ENCODE data around the gene MAP6. TPM values are rescaled to one million over a fixed set of nuclear protein-coding genes. Genes with fewer than 3 reads are reported as not detected.
A peak's percentile ranks its signal among the peaks of the same experiment; 100 is the strongest.

Gene MAP6
- total and polyA plus RNA-seq, 2 of the 13 experiments (the other 11 are each of a cell fraction or from before 2014, with no cell fraction given) = 0.04 TPM; not detected in 1

- Histone ChIP-seq H2AFZ (ENCODE audit: low read length) (no peak overlapping the region), H3K4me1 (ENCODE audit: insufficient read depth, low read length) (peaks cover 66% of the 10 kb centered on the region), H4K20me1 (ENCODE audit: insufficient read depth, low read length) (no peaks in the 10 kb centered on the region), H3K4me3 (replicated peaks in 1 of 3; ENCODE audit: insufficient read depth in 1 of 3, low read depth in 2 of 3, low read length in 3 of 3) (no peak overlapping the region), H3K4me2 (ENCODE audit: low read depth, low read length) (peak overlapping the region; percentile 14; the same call in 1 of the 2 replicates), H3K27ac (ENCODE audit: extremely low read length, insufficient read depth, low read length) (no peak overlapping the region), H3K79me2 (ENCODE audit: insufficient read depth, low read length) (peaks cover 9% of the 10 kb centered on the region), H3K36me3 (replicated peaks in 1 of 2; ENCODE audit: control insufficient read depth in 1 of 2, insufficient read depth in 2 of 2, low read length in 2 of 2) (no peaks in the 10 kb centered on the region), H3K27me3 (ENCODE audit: control insufficient read depth in 1 of 2, insufficient read depth in 2 of 2, low read length in 2 of 2) (no peaks in the 10 kb centered on the region), H3K9ac (ENCODE audit: insufficient read depth, low read depth, low read length) (no peak overlapping the region), H3K9me3 (ENCODE audit: low read length) (no peaks in the 10 kb centered on the region)
- WGBS (ENCODE audit: low lambda C conversion rate) = 37% methylated on average over 3 of the region's 3 CpGs
- CTCF ChIA-PET (ENCODE audit: low intra/inter-chr PET ratio, low total read pairs) = no interaction called here
- POLR2A ChIA-PET = no interaction called here
- no peak for DNase-seq (ENCODE audit: low spot score)
- no peak for ATAC-seq
- BruUV-seq (replicated peaks) = no TSS peak
- intact Hi-C loops (cut with micrococcal nuclease; ENCODE audit: unreplicated experiment) = no loop called here
- no peak for FAIRE-seq
- in situ Hi-C loops (cut with HindIII; ENCODE audit: extremely low pct_ligation_motif_present, low pct_unique_long_range_greater_than_20kb) = loop anchor here (5.0 kb wide), 2 partner anchors 51 to 151 kb away; partner anchors contain the start of gene DGAT2
- no peak for TF ChIP-seq ZFX (CRISPR knock-in tag; IDR thresholded peaks at IDR 0.05; ENCODE audit: low read depth)
Observed at GRCh38 chr11:75716659-75717058, 47.8 kb upstream of the MAP6 start.

- intact Hi-C loops (cut with micrococcal nuclease; ENCODE audit: unreplicated experiment) (no loop called here), in situ Hi-C loops (cut with HindIII; ENCODE audit: extremely low pct_ligation_motif_present, low pct_unique_long_range_greater_than_20kb) (loop anchor here (5.0 kb wide), 2 partner anchors 52 to 152 kb away; partner anchors contain the start of gene DGAT2)
- Histone ChIP-seq H3K27me3 (ENCODE audit: control insufficient read depth in 1 of 2, insufficient read depth in 2 of 2, low read length in 2 of 2) (no peaks in the 10 kb centered on the region), H3K9me3 (ENCODE audit: low read length) (no peaks in the 10 kb centered on the region), H3K9ac (ENCODE audit: insufficient read depth, low read depth, low read length) (no peak overlapping the region), H4K20me1 (ENCODE audit: insufficient read depth, low read length) (no peaks in the 10 kb centered on the region), H3K79me2 (ENCODE audit: insufficient read depth, low read length) (peaks cover 4% of the 10 kb centered on the region), H3K4me1 (ENCODE audit: insufficient read depth, low read length) (peaks cover 56% of the 10 kb centered on the region), H3K36me3 (replicated peaks in 1 of 2; ENCODE audit: control insufficient read depth in 1 of 2, insufficient read depth in 2 of 2, low read length in 2 of 2) (no peaks in the 10 kb centered on the region), H2AFZ (ENCODE audit: low read length) (no peak overlapping the region), H3K4me2 (ENCODE audit: low read depth, low read length) (no peak overlapping the region), H3K27ac (ENCODE audit: extremely low read length, insufficient read depth, low read length) (no peak overlapping the region), H3K4me3 (replicated peaks in 1 of 3; ENCODE audit: insufficient read depth in 1 of 3, low read depth in 2 of 3, low read length in 3 of 3) (no peak overlapping the region)
- FAIRE-seq = no peak
- CTCF ChIA-PET (ENCODE audit: low intra/inter-chr PET ratio, low total read pairs) = no interaction called here
- WGBS (ENCODE audit: low lambda C conversion rate) = 42% methylated on average over 2 of the region's 2 CpGs
- DNase-seq (ENCODE audit: low spot score) = no peak
- POLR2A ChIA-PET = no interaction called here
- BruUV-seq (replicated peaks) = no TSS peak
- ATAC-seq = no peak
- TF ChIP-seq, protein P1, sequence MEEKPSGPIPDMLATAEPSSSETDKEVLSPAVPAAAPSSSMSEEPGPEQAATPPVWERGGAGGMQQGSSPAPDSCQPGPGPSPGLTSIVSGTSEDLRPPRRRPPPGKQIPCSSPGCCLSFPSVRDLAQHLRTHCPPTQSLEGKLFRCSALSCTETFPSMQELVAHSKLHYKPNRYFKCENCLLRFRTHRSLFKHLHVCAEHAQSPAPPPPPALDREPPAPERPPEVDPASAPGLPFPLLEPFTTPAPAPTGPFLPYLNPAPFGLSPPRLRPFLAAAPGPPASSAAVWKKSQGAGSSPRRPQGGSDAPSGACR (CRISPR knock-in tag; IDR thresholded peaks at IDR 0.05) = no peak
- TF ChIP-seq KDM5A (IDR thresholded peaks at IDR 0.05; ENCODE audit: borderline replicate concordance, low read length) = no peak
- TF ChIP-seq ZNF501 (CRISPR knock-in tag; IDR thresholded peaks at IDR 0.05) = no peak
- TF ChIP-seq KAT2B (IDR thresholded peaks at IDR 0.05; ENCODE audit: borderline replicate concordance, low read depth, low read length) = no peak
- no peak for TF ChIP-seq ZNF382 (CRISPR knock-in tag; IDR thresholded peaks at IDR 0.05; ENCODE audit: borderline replicate concordance)
- no peak for TF ChIP-seq SMARCE1 (IDR thresholded peaks at IDR 0.05; ENCODE audit: borderline replicate concordance)
- no peak for TF ChIP-seq FOXJ3 (CRISPR knock-in tag; IDR thresholded peaks at IDR 0.05; ENCODE audit: borderline replicate concordance)
- TF ChIP-seq SCMH1 (CRISPR knock-in tag; IDR thresholded peaks at IDR 0.05; ENCODE audit: borderline replicate concordance) = no peak
- TF ChIP-seq NRL (CRISPR knock-in tag; IDR thresholded peaks at IDR 0.05; ENCODE audit: borderline replicate concordance) = no peak
- TF ChIP-seq ZNF672 (CRISPR knock-in tag; IDR thresholded peaks at IDR 0.05) = no peak
- no peak for TF ChIP-seq SPEN (CRISPR knock-in tag; IDR thresholded peaks at IDR 0.05; ENCODE audit: low read depth)
- TF ChIP-seq, protein P2, sequence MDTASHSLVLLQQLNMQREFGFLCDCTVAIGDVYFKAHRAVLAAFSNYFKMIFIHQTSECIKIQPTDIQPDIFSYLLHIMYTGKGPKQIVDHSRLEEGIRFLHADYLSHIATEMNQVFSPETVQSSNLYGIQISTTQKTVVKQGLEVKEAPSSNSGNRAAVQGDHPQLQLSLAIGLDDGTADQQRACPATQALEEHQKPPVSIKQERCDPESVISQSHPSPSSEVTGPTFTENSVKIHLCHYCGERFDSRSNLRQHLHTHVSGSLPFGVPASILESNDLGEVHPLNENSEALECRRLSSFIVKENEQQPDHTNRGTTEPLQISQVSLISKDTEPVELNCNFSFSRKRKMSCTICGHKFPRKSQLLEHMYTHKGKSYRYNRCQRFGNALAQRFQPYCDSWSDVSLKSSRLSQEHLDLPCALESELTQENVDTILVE (CRISPR knock-in tag; IDR thresholded peaks at IDR 0.05) = no peak
- TF ChIP-seq TRIM22 (IDR thresholded peaks at IDR 0.05) = no peak
Observed at GRCh38 chr11:75715688-75716087, 46.9 kb upstream of the MAP6 start.
